GM21526 (cell line): ENCODE measurements around the gene EIF4H.
A peak's percentile ranks its signal among the peaks of the same experiment; 100 is the strongest.
"Not testable (repeated sequence)": the region's sequence is repeated elsewhere in the genome, so short reads cannot be mapped to it uniquely, and the experiment has no call there.

Experiments used
- ATAC-seq: cut with Tn5 transposase; IDR thresholded peaks from one replicate; pipeline ENCODE4 v1.9.1; 2021; ENCODE audit warnings: moderate library complexity; ENCODE audit not compliant: unreplicated experiment, low FRiP score

EIF4H gene

GRCh38 chr7:74174606-74175082 is 488 bp downstream of the EIF4H start:
- ATAC-seq, result peak; percentile 28

- ATAC-seq, result no peak
Measured at GRCh38 chr7:74175340-74175739, 1.2 kb downstream of the EIF4H start.

- ATAC-seq, result no peak
Measured at GRCh38 chr7:74176555-74176954, 2.4 kb downstream of the EIF4H start.

GRCh38 chr7:74178632-74179031 is 4.5 kb downstream of the EIF4H start:
- ATAC-seq, result no peak

- ATAC-seq, result no peak
Measured at GRCh38 chr7:74179935-74180604, 5.9 kb downstream of the EIF4H start.

- no peak for ATAC-seq
Measured at GRCh38 chr7:74180866-74181265, 6.7 kb downstream of the EIF4H start.

- ATAC-seq, result no peak
Measured at GRCh38 chr7:74181821-74182220, 7.7 kb downstream of the EIF4H start.

GRCh38 chr7:74182453-74183090 is 8.4 kb downstream of the EIF4H start:
- no peak for ATAC-seq

GRCh38 chr7:74183142-74183541 is 9.0 kb downstream of the EIF4H start:
- ATAC-seq, result no peak

GRCh38 chr7:74183653-74184450 is 9.7 kb downstream of the EIF4H start:
- no peak for ATAC-seq

GRCh38 chr7:74185016-74185415 is 10.9 kb downstream of the EIF4H start:
- ATAC-seq, result no peak

- ATAC-seq, result no peak
Measured at GRCh38 chr7:74185636-74186035, 11.5 kb downstream of the EIF4H start.

- ATAC-seq, result no peak
Measured at GRCh38 chr7:74187915-74188675, 13.9 kb downstream of the EIF4H start.

- no peak for ATAC-seq
Measured at GRCh38 chr7:74190259-74190658, 16.1 kb downstream of the EIF4H start.

GRCh38 chr7:74191231-74191630 is 17.1 kb downstream of the EIF4H start:
- no peak for ATAC-seq

GRCh38 chr7:74193054-74193453 is 18.9 kb downstream of the EIF4H start:
- no peak for ATAC-seq

GRCh38 chr7:74193913-74194312 is 19.8 kb downstream of the EIF4H start:
- ATAC-seq, result no peak

- ATAC-seq, result no peak
Measured at GRCh38 chr7:74194686-74195085, 20.5 kb downstream of the EIF4H start.

GRCh38 chr7:74195139-74195860 is 21.1 kb downstream of the EIF4H start:
- ATAC-seq, result not testable (repeated sequence)
